Kidney tubule cell (primary cell): ENCODE data around the gene LRIG1.

ENCODE experiments used
- DNase-seq: peaks from one replicate; pipeline ENCODE4 v3.0.0-alpha.2; 2018; ENCODE audit warnings: low spot score

Gene LRIG1

GRCh38 chr3:66403323-66403990, 97.4 kb downstream of the LRIG1 start:
- no peak for DNase-seq

GRCh38 chr3:66402596-66403290, 98.1 kb downstream of the LRIG1 start:
- no peak for DNase-seq

DNA sequence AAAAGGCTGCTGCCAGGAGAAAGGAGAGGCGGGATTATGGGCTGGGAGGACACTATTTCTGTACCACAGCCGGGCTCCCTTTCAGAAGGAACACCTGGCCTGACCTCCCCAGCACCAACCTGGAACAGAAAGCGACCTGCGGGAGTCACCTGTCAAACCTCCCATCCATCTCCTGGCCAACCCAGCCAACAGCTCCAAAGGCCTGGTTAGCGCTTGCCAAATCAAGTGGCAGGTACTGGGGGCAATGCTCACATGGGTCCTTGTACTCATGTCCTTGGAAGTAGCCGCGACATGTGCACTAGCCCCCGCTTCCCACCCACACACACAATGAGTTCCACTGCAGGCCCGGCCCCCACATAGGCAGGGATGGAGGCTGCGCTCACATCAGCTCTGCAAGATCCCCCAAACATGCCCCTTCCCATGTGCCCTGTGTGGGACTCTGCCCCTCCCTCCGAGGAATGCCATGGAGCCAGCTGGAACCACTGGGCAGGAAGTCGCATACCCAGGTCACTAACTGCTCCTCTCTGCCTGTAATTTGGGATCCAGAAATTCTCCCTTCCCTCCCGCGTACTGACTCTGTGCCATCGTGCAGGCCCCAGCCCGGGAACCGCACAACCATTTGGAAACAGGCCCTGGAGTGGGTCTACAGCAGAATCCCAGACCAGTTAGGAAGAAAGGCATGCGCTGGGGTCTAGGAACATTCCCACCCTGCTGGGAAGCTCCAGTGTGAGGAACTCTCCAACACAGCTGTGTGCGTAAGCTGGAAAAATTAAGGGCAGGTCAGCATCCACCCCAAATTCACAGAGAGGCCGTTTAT, 98.9 kb downstream of the LRIG1 start:
- DNase-seq = no peak

- no peak for DNase-seq
These were observed 99.7 kb downstream of the LRIG1 start for GRCh38 chr3:66401157-66401550.

DNA sequence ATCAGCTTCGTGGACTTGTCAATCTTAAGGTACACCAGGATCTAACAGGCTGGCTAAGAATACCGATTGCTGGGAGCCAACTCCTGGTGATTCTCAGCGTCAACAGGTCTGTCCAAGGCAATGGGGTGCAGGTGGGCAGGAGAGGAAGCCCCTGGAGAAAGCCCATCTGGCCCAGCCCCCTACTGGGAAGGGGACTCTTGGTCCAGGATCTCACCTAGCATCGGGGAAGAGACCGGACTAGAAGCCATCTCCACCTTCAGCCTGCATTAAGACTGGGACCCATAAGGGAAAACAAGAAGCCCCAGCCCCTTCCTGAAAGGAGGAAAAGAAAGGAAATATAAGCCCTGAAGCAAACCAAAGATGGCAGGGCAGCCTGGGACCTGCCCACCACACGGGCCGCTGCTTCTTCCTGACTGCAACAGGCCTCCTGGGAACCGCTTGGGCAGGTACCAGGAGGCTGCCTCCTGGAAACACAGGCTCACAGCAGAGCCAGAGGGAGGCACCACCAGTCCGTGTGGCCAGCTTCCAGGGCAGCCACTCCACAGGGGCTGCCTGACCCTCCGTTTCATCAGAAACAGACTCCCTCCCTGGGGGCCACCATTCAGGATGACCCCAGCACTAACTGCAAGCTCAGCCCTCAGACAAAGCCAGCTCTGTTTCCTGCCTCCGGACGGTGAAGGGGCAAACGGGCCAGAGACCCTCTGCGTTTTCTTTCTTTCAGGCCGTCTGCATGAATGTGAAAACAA, 100.2 kb downstream of the LRIG1 start:
- no peak for DNase-seq

DNA sequence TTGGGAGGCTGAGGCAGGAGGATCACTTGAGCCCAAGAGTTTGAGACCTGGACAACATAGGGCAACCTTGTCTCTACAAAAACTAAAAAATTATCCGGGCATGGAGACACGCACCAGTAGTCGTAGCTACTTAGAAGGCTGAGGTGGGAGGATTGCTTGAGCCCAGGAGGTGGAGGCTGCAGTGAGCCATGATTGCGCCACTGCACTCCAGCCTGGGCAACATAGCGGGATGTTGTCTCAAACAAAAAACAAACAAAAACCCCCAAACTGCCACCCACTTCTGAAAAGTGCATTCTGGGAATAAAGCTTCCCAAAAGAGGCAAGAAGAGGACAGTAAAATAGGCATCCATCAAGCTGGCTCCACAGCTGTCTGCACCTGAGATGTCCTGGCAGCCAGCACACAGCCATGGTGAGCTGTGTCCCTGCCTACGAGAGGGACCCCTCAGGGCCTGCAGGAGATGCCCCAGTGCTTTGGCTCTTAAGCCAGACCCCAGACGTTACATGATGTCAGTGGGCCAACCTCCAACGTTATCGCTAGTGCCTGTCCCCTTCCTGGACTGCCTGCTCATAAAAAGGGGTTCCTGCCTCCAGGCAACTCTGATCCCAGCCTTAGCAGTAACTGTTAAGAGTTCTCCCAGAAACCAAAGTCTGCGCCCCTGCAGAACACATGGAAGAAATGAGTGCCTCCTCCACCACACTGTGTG, 101.1 kb downstream of the LRIG1 start:
- DNase-seq = no peak

GRCh38 chr3:66398228-66399025, 102.4 kb downstream of the LRIG1 start:
- DNase-seq = peak; percentile 22

DNA sequence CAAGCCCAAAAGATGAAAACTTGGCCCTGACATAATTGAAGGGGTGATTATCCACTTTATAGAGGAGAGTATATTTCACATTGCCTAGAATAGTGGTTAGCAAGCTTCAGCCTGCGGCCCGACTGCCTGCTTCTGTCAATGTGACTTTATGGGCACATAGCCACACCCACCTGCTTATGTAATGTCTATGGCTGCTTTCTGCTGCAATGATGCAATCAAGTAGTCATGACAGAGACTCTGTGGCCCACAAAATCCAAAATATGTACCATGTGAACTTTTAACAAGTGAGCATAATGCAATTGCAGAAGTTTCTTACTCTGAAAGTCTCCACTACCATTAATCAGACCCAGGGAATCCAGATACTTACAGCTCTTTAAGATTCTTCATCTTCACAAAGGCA, 103.1 kb downstream of the LRIG1 start:
- DNase-seq = no peak

DNA sequence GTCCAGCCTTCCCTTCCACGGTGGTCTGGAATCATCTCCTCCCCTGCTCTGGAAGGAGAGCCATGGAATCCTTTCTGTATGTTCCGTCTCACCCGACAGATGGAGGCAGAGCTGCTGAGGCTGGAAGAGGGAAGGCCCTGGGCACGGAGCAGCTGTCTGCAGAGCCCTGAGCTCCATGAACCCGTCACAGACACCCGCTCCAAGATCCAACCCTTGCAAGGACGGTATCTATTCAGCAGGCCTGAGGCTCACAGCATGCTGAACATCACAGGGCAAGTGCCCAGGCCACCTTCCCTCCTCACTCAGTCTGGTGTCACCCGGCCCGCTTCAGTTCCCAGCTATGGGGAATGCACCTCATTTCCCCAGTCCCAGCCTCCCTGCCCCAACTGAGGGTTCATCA, 103.9 kb downstream of the LRIG1 start:
- DNase-seq = no peak

GRCh38 chr3:66396161-66396760, 104.6 kb downstream of the LRIG1 start:
- no peak for DNase-seq

GRCh38 chr3:66395635-66396034, 105.2 kb downstream of the LRIG1 start:
- DNase-seq = no peak

GRCh38 chr3:66394753-66395249, 106.0 kb downstream of the LRIG1 start:
- no peak for DNase-seq

- DNase-seq = no peak
These were observed 106.6 kb downstream of the LRIG1 start for GRCh38 chr3:66394019-66394752.

GRCh38 chr3:66393333-66394005, 107.4 kb downstream of the LRIG1 start:
- no peak for DNase-seq

DNA sequence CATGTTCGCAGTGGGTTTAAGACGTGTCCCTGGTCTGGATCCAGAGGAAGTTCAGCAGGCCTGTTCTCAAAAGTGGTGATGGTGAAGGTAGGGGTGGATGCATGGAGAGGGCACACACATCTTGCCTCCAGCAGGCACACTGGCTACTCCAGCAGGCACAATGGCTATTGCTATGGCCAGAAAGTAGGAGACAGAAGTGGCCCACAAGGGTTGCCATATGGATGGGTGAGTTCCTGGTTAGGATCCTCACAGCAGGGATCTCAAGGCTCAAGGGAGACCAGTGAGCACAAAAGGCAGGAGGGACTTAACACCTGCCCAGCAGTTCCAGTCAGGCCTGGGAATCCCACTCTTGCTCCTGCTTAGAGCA, 107.9 kb downstream of the LRIG1 start:
- DNase-seq = no peak

GRCh38 chr3:66392512-66392911, 108.3 kb downstream of the LRIG1 start:
- DNase-seq = no peak

GRCh38 chr3:66390013-66390412, 110.8 kb downstream of the LRIG1 start:
- no peak for DNase-seq

DNA sequence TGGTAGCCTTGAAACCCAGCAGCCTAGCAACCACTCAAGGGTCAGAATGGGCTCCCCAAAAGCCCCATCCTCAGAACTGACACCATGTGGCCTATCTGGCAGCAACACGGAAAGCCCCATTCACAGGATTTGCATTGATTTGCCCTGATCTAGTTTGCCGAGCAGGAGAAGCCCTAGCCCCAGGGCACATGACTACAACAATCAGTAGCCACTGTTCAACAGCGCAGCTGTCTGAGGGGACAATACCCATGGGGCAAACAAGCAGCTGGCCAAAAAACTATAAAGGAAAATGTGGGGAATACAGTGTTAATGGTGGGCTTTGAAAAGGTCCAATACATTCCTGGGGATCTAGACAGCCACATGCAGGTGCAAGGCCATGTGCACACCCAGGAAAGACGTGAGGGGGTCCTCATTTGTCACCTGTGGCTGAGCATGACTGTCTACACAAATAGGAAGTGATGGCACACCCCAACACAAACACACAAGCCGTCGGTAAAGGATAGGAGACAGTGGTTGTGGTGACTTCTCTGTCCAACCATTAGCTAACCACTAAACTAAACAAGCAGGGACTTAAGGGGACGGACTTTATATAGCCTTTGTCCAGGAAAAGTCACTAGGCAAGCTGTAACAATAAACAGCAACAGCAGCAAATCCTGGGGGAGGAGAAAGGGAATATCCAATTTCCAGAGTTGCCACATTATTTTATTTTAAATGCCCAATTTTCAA, 113.7 kb downstream of the LRIG1 start:
- DNase-seq = no peak
